GM19328 (cell line): ENCODE data around the gene CACNA1B.
"Not testable (repeated sequence)": the region's sequence is repeated elsewhere in the genome, so short reads cannot be mapped to it uniquely, and the experiment has no call there.

Source experiments
- ATAC-seq: cut with Tn5 transposase; IDR thresholded peaks from one replicate; pipeline ENCODE4 v1.9.1; 2021; ENCODE audit warnings: mild to moderate bottlenecking, moderate library complexity; ENCODE audit not compliant: unreplicated experiment

CACNA1B gene

GRCh38 chr9:138094028-138094427 lies 216.4 kb downstream of the CACNA1B start:
- ATAC-seq: no peak

DNA sequence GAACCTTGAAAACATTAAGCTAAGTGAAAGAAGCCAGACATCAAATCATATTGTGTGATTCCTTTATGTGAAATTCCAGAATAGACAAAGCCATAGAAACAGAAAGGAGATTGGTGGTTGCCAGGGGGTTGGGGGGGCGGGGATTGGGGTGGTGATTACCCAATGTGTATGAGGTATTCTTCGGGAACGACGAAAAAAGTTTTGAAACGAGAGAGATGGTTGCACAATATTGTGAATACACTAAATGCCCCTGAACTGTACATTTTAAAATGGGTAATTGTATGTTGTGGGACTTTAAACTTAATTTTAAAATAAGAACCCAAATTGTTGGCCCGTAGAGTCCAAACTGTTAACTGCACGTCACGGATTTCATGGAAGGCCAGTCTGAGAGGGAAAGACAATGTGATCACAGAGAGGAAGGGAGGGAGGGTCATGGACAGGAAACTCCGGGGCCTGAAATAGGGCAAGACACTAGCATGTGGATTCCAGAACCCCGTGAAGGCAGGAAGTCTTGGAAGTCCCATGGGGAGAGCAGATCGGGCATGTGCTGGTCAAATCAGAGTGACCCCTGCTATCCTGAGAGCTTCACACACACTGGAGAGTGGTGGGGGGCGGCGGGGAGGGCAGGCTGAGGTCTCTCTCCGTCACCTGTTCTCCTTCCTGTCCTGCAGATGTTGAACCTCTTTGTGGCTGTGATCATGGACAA lies 218.4 kb downstream of the CACNA1B start:
- no peak for ATAC-seq

DNA sequence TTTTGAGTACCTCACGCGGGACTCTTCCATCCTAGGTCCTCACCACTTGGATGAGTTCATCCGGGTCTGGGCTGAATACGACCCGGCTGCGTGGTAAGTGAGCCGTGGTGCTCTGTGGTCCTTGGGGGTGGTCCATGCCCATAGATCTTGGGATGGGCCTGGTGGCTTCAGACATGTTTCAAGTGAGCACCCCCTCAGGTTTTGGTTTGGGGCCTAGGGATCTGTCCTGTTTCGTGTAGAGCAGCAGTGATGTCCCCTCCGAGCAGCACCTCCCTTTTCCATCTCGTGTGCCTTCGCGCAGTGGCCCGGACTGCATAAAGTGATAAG lies 218.9 kb downstream of the CACNA1B start:
- ATAC-seq: no peak

DNA sequence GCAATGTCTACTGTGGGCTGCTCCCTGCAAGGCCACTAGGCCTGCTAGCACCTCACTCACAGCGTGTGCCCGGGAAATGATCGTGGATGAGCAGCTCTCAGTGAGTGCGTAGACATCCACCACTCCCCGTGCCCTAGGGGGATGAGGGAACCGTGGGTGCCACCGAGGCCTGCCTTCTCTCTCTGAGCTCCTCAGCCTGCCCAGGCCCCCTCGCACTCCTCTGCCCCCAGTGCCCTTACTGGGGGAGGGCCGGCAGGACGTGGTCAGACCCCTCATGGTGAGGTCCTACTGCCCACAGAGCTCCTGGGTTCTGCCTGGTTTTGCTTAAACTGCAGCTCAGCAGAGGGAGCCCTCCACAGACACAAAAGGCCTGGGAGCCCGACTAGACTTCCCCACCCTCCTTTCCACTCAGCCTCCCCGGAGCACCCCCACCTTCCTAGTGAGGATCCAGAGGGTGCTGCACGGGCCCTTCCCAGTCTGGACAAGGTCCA lies 220.0 kb downstream of the CACNA1B start:
- ATAC-seq: no peak

DNA sequence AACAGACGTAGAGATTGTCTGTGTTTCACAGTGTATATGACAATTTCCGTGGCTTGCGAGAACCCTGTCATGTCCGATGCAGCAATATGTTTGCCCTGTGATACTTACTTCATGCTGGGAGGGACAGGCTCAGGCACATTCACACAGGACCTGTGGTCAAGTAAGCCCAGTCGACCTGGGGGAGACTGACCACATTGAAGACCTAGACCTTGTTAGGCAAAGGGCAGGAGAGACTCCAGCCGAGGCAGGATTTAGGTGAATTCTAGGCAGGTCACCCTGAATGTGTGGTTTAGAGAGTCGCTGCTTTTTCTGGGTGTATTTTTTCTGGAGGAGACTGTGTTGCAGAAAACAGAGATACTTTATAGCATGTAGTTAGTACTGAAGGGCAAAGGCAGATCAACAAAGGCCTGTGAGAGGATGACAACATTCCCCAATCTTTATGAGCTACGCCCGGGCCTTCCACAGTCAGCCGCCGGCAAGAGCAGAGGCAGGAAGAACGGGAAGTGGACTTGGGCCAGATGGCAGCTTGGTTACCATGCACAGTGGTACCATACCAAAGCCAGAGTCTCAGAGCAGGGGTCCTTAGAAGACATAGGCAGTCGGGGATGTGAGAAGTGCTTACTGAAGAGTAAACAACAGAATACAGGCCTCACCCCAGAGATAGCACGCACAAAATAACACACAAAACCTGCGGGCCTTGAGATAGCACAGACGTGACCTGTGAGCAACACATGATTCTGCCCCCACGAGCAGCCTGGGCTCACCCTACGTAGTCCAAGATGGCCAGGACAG lies 220.7 kb downstream of the CACNA1B start:
- no peak for ATAC-seq

GRCh38 chr9:138098908-138099791 lies 221.6 kb downstream of the CACNA1B start:
- ATAC-seq: no peak

GRCh38 chr9:138099803-138100598 lies 222.4 kb downstream of the CACNA1B start:
- ATAC-seq: no peak

- no peak for ATAC-seq
Measured at GRCh38 chr9:138100711-138101350, 223.2 kb downstream of the CACNA1B start.

DNA sequence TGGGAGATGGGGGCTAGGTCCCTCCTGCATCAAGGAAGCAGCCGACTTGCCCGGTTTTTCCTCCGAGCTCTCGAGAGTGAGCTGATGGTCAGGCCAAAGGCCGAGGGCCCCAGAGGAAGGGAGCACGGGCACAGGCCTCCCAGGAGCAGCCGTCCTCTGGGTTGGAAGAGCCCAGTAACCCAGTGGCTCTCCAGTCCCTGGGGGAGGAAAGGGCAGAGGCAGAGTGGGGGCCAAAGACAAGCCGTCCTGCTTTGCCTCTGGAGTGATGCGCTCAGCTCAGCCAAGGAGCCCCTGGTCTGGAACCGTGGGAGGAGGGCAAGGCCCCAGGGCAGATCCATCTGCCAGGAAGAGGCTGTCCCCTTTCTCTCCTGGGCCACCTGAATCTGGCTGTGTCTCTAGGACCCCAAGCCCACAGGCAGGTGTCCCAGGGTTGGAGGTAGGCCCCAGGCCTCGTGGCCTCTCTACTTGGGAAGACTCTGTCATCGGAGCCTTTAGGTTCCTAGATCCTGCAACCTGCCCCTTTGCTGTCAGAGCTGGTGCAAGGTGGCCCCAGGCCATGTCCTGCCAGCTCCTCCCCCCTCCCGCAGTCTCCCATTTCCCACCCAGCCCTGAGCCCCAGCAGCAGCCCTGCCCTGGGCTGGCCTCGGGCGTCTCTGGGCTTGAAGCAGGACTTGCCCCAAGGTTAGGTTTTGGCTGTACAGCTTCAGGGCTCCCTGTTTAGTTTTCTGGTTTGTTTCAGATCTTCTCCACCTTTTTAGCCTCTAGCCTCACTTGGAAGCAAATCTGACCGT lies 224.1 kb downstream of the CACNA1B start:
- ATAC-seq: no peak

- ATAC-seq: no peak
Measured at GRCh38 chr9:138102246-138103051, 224.9 kb downstream of the CACNA1B start.

DNA sequence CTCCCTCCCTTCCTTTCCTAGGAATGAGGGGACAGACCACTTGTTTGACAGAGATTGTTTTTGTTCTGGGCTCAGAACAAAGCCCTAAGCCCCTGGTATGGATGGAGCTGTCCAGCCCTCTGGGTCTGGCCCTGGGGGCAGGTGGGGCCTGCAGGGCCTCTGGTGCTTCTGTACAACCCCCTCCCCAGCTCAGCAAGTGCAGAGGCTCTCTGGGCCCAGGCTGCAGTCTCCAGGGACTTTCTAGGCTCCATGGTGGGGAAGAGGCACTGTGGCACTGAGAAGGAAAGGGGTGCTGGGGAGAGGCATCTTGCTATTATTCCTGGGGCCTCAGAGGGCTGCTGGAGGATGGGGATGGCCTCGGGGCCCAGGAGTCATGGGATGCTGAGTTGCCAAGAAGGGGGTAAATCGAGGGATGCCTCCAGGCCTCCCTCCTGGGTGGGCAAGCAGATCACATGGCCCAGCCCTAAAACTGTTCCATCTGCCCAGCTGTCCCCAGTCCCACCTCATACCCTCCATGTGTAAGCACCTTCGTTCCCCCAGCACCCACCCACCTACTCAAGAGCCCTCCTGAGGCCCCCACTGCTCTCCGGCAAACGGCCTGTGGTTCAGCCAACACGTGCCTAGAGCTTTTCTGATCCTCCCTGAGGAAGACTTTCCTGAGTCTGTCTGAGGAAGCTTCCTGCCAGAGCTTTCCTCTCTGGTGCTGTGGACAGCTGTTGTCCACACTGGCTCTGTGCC lies 225.7 kb downstream of the CACNA1B start:
- no peak for ATAC-seq

DNA sequence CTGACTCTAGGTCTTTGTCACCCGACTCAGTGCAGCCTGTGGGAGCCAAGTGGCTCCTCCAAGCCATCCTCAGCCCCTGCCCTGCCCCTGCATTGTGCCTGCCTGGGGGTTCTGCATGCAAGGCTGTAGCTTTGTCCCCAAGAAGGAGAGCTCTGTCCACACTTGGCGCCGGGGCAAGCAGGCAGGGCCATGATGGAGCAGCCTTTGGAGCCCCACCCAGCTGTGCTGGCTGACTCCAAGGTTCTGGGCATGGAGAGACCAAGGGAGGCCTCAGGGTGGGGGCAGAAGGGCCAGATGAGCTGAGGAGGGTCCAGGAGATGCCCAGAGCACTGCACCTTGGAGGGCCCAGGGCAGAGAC lies 226.2 kb downstream of the CACNA1B start:
- no peak for ATAC-seq

GRCh38 chr9:138104251-138105122 lies 226.9 kb downstream of the CACNA1B start:
- no peak for ATAC-seq

GRCh38 chr9:138105123-138105415 lies 227.5 kb downstream of the CACNA1B start:
- no peak for ATAC-seq

- no peak for ATAC-seq
Measured at GRCh38 chr9:138105561-138106505, 228.3 kb downstream of the CACNA1B start.

GRCh38 chr9:138107039-138107438 lies 229.5 kb downstream of the CACNA1B start:
- not testable (repeated sequence) for ATAC-seq
